ENCODE data around the gene PKP4.

Gene PKP4

DNA sequence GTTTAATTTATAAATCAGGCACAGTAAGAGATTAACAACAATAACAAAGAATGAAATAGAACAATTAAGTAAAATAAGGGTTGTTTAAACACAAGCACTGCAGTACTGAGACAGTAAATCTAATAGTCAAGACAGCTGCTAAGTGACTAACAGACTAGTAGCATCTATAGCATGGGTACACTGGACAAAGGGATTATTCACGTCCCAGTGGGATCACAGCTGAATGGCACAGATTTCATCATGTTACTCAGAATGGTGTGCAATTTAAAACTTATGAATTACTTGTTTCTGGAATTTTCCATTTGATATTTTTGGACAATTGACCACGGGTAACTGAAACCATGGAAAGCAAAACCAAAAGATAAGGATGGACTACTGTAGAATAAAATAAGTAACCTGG lies 176.5 kb downstream of the PKP4 start:
- no peak for DNase-seq (ENCODE audit: low spot score)
- H3K9me3 ChIP-seq (ENCODE audit: severe bottlenecking) = no peaks in the 10 kb centered on the region
- H3K27ac ChIP-seq (ENCODE audit: poor library complexity, severe bottlenecking) = no peak overlapping the region
- ATAC-seq (ENCODE audit: low read depth) = no peak
- H3K27me3 ChIP-seq (ENCODE audit: insufficient read depth, poor library complexity, severe bottlenecking) = no peaks in the 10 kb centered on the region
- peaks cover 58% of the 10 kb centered on the region for H3K36me3 ChIP-seq (ENCODE audit: low read depth)
- TF ChIP-seq, protein P1, sequence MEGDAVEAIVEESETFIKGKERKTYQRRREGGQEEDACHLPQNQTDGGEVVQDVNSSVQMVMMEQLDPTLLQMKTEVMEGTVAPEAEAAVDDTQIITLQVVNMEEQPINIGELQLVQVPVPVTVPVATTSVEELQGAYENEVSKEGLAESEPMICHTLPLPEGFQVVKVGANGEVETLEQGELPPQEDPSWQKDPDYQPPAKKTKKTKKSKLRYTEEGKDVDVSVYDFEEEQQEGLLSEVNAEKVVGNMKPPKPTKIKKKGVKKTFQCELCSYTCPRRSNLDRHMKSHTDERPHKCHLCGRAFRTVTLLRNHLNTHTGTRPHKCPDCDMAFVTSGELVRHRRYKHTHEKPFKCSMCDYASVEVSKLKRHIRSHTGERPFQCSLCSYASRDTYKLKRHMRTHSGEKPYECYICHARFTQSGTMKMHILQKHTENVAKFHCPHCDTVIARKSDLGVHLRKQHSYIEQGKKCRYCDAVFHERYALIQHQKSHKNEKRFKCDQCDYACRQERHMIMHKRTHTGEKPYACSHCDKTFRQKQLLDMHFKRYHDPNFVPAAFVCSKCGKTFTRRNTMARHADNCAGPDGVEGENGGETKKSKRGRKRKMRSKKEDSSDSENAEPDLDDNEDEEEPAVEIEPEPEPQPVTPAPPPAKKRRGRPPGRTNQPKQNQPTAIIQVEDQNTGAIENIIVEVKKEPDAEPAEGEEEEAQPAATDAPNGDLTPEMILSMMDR (IDR thresholded peaks at IDR 0.05; ENCODE audit: poor library complexity, severe bottlenecking) = no peak
- H3K4me1 ChIP-seq (ENCODE audit: insufficient read depth, poor library complexity, severe bottlenecking) = no peaks in the 10 kb centered on the region
- no peak overlapping the region for H3K4me3 ChIP-seq (ENCODE audit: severe bottlenecking)

- no peak overlapping the region for H3K4me3 ChIP-seq (ENCODE audit: severe bottlenecking)
- TF ChIP-seq, protein P1 (IDR thresholded peaks at IDR 0.05; ENCODE audit: poor library complexity, severe bottlenecking) = no peak
- no peaks in the 10 kb centered on the region for H3K4me1 ChIP-seq (ENCODE audit: insufficient read depth, poor library complexity, severe bottlenecking)
- H3K9me3 ChIP-seq (ENCODE audit: severe bottlenecking) = no peaks in the 10 kb centered on the region
- DNase-seq (ENCODE audit: low spot score) (no peak), ATAC-seq (ENCODE audit: low read depth) (no peak)
- no peaks in the 10 kb centered on the region for H3K27me3 ChIP-seq (ENCODE audit: insufficient read depth, poor library complexity, severe bottlenecking)
- peaks cover 72% of the 10 kb centered on the region for H3K36me3 ChIP-seq (ENCODE audit: low read depth)
- H3K27ac ChIP-seq (ENCODE audit: poor library complexity, severe bottlenecking) = no peak overlapping the region
These were observed 177.9 kb downstream of the PKP4 start for GRCh38 chr2:158634627-158635026.

- ATAC-seq (ENCODE audit: low read depth) (no peak), DNase-seq (ENCODE audit: low spot score) (no peak)
- H3K36me3 ChIP-seq (ENCODE audit: low read depth) = peaks cover 82% of the 10 kb centered on the region
- no peak overlapping the region for H3K27ac ChIP-seq (ENCODE audit: poor library complexity, severe bottlenecking)
- H3K4me1 ChIP-seq (ENCODE audit: insufficient read depth, poor library complexity, severe bottlenecking) = no peaks in the 10 kb centered on the region
- no peaks in the 10 kb centered on the region for H3K27me3 ChIP-seq (ENCODE audit: insufficient read depth, poor library complexity, severe bottlenecking)
- TF ChIP-seq, protein P1 (IDR thresholded peaks at IDR 0.05; ENCODE audit: poor library complexity, severe bottlenecking) = no peak
- no peaks in the 10 kb centered on the region for H3K9me3 ChIP-seq (ENCODE audit: severe bottlenecking)
- H3K4me3 ChIP-seq (ENCODE audit: severe bottlenecking) = no peak overlapping the region
These were observed 179.3 kb downstream of the PKP4 start for GRCh38 chr2:158635961-158636601.

- H3K27ac ChIP-seq (ENCODE audit: poor library complexity, severe bottlenecking) = no peak overlapping the region
- H3K9me3 ChIP-seq (ENCODE audit: severe bottlenecking) = no peaks in the 10 kb centered on the region
- no peaks in the 10 kb centered on the region for H3K4me1 ChIP-seq (ENCODE audit: insufficient read depth, poor library complexity, severe bottlenecking)
- H3K27me3 ChIP-seq (ENCODE audit: insufficient read depth, poor library complexity, severe bottlenecking) = no peaks in the 10 kb centered on the region
- ATAC-seq (ENCODE audit: low read depth) = no peak
- DNase-seq (ENCODE audit: low spot score) = no peak
- TF ChIP-seq, protein P1 (IDR thresholded peaks at IDR 0.05; ENCODE audit: poor library complexity, severe bottlenecking) = no peak
- peaks cover 76% of the 10 kb centered on the region for H3K36me3 ChIP-seq (ENCODE audit: low read depth)
- H3K4me3 ChIP-seq (ENCODE audit: severe bottlenecking) = no peak overlapping the region
These were observed 180.6 kb downstream of the PKP4 start for GRCh38 chr2:158637357-158637756.

DNA sequence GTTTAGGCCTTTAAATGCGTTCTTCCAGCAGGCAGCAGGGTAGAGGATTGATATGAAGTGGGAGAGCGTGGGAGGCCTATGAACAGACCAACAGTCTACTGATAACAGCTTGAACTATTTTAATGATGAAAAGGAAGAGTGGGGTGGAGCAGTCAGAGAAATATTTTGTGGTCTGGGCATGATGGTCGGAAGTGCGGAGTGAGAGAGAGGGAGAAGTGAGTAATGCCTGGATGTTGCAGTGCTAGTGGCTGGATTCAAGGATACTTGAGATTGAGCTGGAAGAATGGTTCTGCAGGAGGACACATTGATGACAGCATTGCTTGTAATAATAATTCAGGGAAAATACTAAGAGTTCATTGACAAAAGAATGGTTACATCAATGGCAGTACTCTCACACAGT lies 187.4 kb downstream of the PKP4 start:
- ATAC-seq (ENCODE audit: low read depth) = no peak
- peaks cover 22% of the 10 kb centered on the region for H3K36me3 ChIP-seq (ENCODE audit: low read depth)
- no peaks in the 10 kb centered on the region for H3K9me3 ChIP-seq (ENCODE audit: severe bottlenecking)
- H3K4me3 ChIP-seq (ENCODE audit: severe bottlenecking) = no peak overlapping the region
- no peaks in the 10 kb centered on the region for H3K4me1 ChIP-seq (ENCODE audit: insufficient read depth, poor library complexity, severe bottlenecking)
- no peaks in the 10 kb centered on the region for H3K27me3 ChIP-seq (ENCODE audit: insufficient read depth, poor library complexity, severe bottlenecking)
- no peak for DNase-seq (ENCODE audit: low spot score)
- TF ChIP-seq, protein P1 (IDR thresholded peaks at IDR 0.05; ENCODE audit: poor library complexity, severe bottlenecking) = no peak
- H3K27ac ChIP-seq (ENCODE audit: poor library complexity, severe bottlenecking) = no peak overlapping the region

Data from RWPE2 (cell line).